ENCODE results near the gene CEBPE.

DNA sequence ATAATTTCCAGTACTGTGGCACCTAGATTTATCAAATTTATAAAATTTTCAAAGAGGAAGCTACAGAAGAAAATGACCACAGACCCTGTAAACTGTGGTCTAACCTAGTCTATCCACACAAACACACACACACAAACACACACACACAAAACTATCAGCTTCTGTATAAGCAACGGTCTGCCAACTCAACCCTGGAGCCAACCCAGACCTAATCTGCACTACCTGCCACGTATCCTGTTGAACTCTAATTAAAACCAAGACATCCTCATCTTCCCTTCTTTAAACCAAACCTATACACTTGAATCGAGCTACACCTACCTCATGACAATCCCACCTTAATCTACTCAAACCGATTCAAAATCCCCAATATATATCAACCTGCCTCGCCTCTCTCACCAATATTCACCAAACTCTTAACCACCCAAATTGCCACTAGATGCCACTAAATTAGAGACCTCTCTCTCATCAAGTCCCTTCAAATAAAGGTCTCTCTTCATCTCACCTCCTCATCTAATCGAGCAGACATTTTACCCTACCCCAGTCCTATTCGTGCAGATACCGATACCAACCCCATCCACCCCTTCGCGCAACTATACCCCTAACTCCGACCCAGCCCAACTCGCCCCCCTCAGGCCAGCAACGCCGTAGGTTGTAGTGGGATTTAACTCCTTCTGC, 24.9 kb downstream of the CEBPE start:
- TF ChIP-seq CTCF (IDR thresholded peaks at IDR 0.05) (no peak), POLR2A (IDR thresholded peaks at IDR 0.05) (no peak)
